ENCODE data around the gene KCTD21.

KCTD21 gene

DNA sequence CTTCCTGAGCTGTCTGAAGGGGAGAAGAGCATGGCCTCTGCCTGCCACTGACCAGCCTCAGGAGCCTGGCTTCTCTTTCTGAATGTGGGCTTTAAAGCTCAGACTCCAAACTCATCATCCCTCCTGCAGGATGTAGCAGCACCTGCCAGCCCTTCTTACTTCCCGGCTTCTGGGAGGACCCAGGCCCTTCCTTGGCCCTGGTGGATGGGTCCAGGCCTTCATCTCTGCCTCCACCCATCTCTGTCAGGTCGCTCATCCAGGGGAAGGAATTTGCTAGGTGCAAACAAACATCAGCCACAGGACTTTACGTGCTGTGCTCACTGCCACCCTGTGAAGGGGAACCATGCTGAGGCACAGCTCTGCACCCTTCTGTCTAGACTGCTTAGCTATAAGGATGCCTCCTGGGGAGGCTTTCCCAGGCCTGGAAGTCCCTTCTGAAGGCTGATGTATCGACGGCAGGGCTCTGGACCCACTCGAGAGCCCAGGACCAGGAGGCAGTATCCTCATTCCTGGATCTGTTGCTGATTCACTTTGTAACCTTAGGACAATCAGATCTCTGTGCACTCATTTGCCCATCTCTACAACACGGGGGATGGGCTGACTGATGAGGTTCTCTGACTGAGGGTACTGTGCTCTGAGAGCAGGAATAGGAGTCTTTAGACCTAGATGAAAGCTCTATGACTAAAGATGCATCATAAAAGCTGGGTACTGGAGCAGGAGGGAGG, 31.2 kb upstream of the KCTD21 start:
- TF ChIP-seq TAF1 (IDR thresholded peaks at IDR 0.05; ENCODE audit: borderline replicate concordance, insufficient read depth, low read length) (no peak), POLR2AphosphoS5 (IDR thresholded peaks at IDR 0.05; ENCODE audit: low read depth, low read length) (no peak), SIN3A (IDR thresholded peaks at IDR 0.05; ENCODE audit: borderline replicate concordance, insufficient read depth, low read length) (no peak), FOXP2 (optimal IDR thresholded peaks at IDR 0.05; ENCODE audit: borderline replicate concordance, extremely low read depth, extremely low read length, insufficient read depth) (no peak)
- TF ChIP-seq, protein P1, sequence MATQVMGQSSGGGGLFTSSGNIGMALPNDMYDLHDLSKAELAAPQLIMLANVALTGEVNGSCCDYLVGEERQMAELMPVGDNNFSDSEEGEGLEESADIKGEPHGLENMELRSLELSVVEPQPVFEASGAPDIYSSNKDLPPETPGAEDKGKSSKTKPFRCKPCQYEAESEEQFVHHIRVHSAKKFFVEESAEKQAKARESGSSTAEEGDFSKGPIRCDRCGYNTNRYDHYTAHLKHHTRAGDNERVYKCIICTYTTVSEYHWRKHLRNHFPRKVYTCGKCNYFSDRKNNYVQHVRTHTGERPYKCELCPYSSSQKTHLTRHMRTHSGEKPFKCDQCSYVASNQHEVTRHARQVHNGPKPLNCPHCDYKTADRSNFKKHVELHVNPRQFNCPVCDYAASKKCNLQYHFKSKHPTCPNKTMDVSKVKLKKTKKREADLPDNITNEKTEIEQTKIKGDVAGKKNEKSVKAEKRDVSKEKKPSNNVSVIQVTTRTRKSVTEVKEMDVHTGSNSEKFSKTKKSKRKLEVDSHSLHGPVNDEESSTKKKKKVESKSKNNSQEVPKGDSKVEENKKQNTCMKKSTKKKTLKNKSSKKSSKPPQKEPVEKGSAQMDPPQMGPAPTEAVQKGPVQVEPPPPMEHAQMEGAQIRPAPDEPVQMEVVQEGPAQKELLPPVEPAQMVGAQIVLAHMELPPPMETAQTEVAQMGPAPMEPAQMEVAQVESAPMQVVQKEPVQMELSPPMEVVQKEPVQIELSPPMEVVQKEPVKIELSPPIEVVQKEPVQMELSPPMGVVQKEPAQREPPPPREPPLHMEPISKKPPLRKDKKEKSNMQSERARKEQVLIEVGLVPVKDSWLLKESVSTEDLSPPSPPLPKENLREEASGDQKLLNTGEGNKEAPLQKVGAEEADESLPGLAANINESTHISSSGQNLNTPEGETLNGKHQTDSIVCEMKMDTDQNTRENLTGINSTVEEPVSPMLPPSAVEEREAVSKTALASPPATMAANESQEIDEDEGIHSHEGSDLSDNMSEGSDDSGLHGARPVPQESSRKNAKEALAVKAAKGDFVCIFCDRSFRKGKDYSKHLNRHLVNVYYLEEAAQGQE (IDR thresholded peaks at IDR 0.05; ENCODE audit: insufficient read depth in 1 of 2, low read depth in 2 of 2, low read length in 2 of 2), result no peak

DNA sequence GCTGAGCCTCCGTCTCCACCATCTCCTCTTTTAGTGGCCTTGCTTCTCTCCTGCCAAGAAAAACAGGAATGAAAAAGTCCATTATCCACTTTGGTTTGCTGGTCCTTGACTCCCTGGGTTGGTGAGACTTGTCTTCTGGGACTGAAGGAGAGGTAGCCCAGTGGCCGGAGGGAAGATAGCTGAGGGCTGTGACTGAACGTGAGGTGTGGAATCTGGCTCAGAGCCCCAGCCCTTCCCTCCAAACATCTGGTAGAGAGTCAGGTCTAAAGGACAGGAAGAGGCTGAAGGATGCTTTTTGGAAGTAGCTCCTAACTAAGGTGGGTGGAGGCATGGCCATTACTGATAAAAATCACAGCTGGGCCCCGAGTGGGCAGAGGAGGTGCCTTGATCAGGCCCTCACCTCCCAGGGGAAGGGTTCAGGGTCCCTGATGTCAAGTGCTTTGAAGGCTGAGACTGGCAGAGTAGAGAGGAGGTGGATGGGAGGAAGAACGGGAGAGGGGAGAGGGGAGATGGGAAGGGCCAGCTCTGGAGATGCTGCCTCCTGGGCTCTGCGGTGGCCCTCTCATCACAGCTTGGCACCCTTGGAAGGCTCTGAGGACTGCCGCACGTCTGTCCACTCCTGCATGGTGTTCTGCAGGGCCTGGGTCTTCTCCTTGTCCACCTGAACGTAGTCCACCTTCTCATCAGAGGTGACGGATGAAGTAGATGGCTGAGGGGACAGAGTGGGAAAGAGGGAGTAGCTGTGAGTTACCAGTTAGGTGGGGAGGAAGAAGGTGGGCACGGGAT, 30.5 kb upstream of the KCTD21 start:
- TF ChIP-seq FOXP2 (optimal IDR thresholded peaks at IDR 0.05; ENCODE audit: borderline replicate concordance, extremely low read depth, extremely low read length, insufficient read depth) (no peak), TAF1 (IDR thresholded peaks at IDR 0.05; ENCODE audit: borderline replicate concordance, insufficient read depth, low read length) (no peak), SIN3A (IDR thresholded peaks at IDR 0.05; ENCODE audit: borderline replicate concordance, insufficient read depth, low read length) (no peak), POLR2AphosphoS5 (IDR thresholded peaks at IDR 0.05; ENCODE audit: low read depth, low read length) (no peak)
- TF ChIP-seq, protein P1 (IDR thresholded peaks at IDR 0.05; ENCODE audit: insufficient read depth in 1 of 2, low read depth in 2 of 2, low read length in 2 of 2), result no peak

DNA sequence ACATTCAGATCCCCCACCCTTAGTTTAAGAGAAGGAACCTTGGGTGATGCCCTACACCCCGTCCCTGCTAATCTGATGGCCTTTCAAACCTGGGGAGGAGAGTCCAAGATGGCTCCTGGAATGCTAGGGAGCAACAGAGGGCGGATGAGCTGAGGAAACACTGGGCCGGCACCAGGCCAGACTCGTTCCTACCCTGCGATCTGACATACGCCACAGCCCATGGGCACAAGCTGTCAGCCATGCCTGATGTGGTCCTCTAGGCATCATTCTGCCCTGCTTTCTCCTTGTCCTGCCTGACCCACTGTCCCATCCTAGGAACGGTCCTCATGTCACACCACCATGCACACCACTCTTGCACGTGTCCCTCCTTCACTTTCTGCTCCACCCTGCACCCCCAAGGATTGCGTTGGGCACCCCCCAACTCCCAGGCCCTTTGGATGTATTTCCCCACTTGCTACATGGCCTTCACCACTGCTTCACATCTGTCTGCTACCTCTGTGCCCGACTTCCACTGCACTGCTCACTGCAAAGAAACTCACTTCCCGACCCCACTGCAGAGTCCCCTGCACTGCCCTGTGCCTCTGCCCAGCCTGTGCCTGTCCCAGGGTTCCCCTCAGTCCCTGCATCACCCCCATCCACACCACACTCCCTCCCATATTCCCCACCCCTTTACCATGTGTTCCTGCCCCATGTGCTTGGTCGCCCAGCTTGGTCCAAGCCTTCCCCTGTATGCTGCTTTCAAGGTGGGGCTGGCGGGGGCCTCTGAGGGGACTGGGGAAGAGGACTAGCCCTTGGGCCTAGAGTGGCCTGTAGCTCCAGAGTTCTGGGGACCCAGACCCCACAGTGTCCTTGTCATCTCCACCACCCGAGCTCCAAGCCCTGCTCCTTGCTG, 29.5 kb upstream of the KCTD21 start:
- no peak for TF ChIP-seq TAF1 (IDR thresholded peaks at IDR 0.05; ENCODE audit: borderline replicate concordance, insufficient read depth, low read length)
- TF ChIP-seq, protein P1 (IDR thresholded peaks at IDR 0.05; ENCODE audit: insufficient read depth in 1 of 2, low read depth in 2 of 2, low read length in 2 of 2), result no peak
- no peak for TF ChIP-seq SIN3A (IDR thresholded peaks at IDR 0.05; ENCODE audit: borderline replicate concordance, insufficient read depth, low read length)
- no peak for TF ChIP-seq POLR2AphosphoS5 (IDR thresholded peaks at IDR 0.05; ENCODE audit: low read depth, low read length)
- no peak for TF ChIP-seq FOXP2 (optimal IDR thresholded peaks at IDR 0.05; ENCODE audit: borderline replicate concordance, extremely low read depth, extremely low read length, insufficient read depth)

DNA sequence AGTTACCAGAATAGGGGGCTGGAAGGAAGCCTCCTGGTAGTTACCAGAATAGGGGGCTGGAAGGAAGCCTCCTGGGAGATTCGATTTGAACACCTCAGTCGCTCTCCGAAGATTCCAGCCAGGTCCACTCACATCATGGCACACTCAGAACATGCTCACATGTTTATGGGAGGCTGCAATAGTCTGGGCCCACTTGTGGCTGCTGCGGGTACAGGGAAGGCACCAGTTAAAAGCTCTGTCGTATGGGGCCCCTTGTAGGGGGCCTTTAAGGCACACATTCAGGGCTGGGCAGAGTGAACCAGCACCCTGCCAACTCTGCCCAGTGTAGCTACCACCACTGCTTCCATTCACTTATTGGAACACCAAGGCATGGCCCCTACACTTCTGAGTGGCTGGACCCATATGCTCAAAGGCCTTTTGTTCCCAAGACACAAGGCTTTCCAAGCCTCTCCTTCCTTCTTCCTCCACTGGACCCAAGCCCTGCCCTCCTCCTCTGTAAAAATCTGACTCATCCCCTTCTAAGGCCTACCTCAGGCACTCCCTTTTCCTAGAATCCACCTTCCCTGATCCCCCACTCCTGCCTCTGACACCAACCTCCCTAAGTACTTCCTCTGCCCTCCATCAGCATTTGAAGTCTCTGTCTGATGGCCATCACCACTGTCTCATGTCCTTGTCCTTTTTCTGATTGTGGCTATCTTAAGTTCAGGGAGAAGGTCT, 28.3 kb upstream of the KCTD21 start:
- TF ChIP-seq TAF1 (IDR thresholded peaks at IDR 0.05; ENCODE audit: borderline replicate concordance, insufficient read depth, low read length), result no peak
- TF ChIP-seq SIN3A (IDR thresholded peaks at IDR 0.05; ENCODE audit: borderline replicate concordance, insufficient read depth, low read length), result no peak
- no peak for TF ChIP-seq POLR2AphosphoS5 (IDR thresholded peaks at IDR 0.05; ENCODE audit: low read depth, low read length)
- TF ChIP-seq, protein P1 (IDR thresholded peaks at IDR 0.05; ENCODE audit: insufficient read depth in 1 of 2, low read depth in 2 of 2, low read length in 2 of 2), result no peak
- no peak for TF ChIP-seq FOXP2 (optimal IDR thresholded peaks at IDR 0.05; ENCODE audit: borderline replicate concordance, extremely low read depth, extremely low read length, insufficient read depth)
